ENCODE results near the gene MRE11. TPM values are rescaled to one million over a fixed set of nuclear protein-coding genes. Genes with fewer than 3 reads are reported as not detected.
"Not testable (repeated sequence)": the region's sequence is repeated elsewhere in the genome, so short reads cannot be mapped to it uniquely, and the experiment has no call there.

MRE11 gene
- total RNA-seq, 1 experiment from 2014 or later = 20.1 TPM

DNA sequence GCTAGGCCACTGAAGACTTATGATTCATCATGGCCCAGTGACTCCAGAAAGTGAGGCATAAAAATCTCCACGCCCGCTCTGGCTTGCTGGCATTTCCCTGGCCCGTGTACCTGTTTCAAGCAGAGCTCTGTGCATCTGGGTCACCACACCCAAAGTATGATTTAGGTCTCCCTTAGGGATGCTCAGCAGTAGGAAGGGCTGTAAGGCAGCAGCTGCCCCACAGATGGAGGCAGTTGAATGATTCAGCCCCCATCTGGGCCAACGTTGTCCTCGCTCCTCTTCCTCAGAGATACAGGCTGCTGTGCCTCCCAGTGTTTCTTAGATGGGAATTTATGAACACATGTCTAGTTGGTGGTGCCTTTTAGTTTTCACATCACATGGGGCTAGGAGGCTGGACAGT is 114.0 kb downstream of the MRE11 start:
- Histone ChIP-seq H3K4me1 (ENCODE audit: insufficient read depth, low read length) (no peaks in the 10 kb centered on the region), H3K4me3 (ENCODE audit: low read length) (no peak overlapping the region), H3K27me3 (ENCODE audit: low read length) (no peaks in the 10 kb centered on the region), H3K9me2 (replicated peaks; ENCODE audit: low read length) (no peaks in the 10 kb centered on the region), H3K27ac (ENCODE audit: low read length) (no peak overlapping the region), H3K9me3 (ENCODE audit: low read length) (no peaks in the 10 kb centered on the region), H3F3A (ENCODE audit: low read length, unreplicated experiment) (no peaks in the 10 kb centered on the region), H4K20me1 (ENCODE audit: low read length) (no peaks in the 10 kb centered on the region), H3K4me2 (ENCODE audit: low read length) (no peak overlapping the region), H3K79me2 (ENCODE audit: low read length) (no peaks in the 10 kb centered on the region), H3K36me3 (ENCODE audit: low read depth, low read length) (no peaks in the 10 kb centered on the region), H3K9ac (ENCODE audit: low read length) (no peak overlapping the region), H2AFZ (ENCODE audit: low read length) (no peak overlapping the region)
- DNase-seq (peak; percentile 34), ATAC-seq (no peak)
- no TSS peak for BruUV-seq (replicated peaks)
- POLR2A ChIA-PET (ENCODE audit: unreplicated experiment) = no interaction called here
- TF ChIP-seq EZH2 (IDR thresholded peaks at IDR 0.05; ENCODE audit: low read length, unreplicated experiment) = no peak
- no peak for TF ChIP-seq EZH2phosphoT487 (IDR thresholded peaks at IDR 0.05; ENCODE audit: borderline replicate concordance, low read length)
- no peak for TF ChIP-seq CTCF (conservative IDR thresholded peaks at IDR 0.05; ENCODE audit: low read depth, low read length)
- CTCF ChIA-PET = no interaction called here
- intact Hi-C loops (cut with micrococcal nuclease) = no loop called here

DNA sequence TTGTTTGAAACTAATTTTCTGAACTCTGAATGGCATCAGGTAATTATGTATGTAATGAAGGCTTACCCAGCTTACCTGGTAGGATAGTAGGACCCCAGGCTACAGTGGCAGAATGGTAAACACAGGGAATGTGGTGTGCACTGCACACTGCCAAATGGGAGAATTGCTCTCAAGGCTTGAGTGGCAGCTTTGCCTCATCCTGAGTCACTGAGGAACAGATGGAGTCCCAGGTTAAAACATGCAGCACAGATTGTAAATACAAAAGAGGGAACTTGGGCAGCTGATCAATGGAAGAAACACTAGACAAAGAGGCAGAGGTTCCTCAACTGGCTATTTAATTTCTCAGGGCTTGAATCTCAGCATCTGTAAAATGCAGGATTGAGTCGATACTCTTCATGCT is 116.8 kb downstream of the MRE11 start:
- intact Hi-C loops (cut with micrococcal nuclease) = no loop called here
- Histone ChIP-seq H3K4me3 (ENCODE audit: low read length) (no peak overlapping the region), H2AFZ (ENCODE audit: low read length) (no peak overlapping the region), H4K20me1 (ENCODE audit: low read length) (no peaks in the 10 kb centered on the region), H3K4me1 (ENCODE audit: insufficient read depth, low read length) (no peaks in the 10 kb centered on the region), H3K27me3 (ENCODE audit: low read length) (no peaks in the 10 kb centered on the region), H3K9me3 (ENCODE audit: low read length) (no peaks in the 10 kb centered on the region), H3K9me2 (replicated peaks; ENCODE audit: low read length) (no peaks in the 10 kb centered on the region), H3K36me3 (ENCODE audit: low read depth, low read length) (no peaks in the 10 kb centered on the region), H3K9ac (ENCODE audit: low read length) (no peak overlapping the region), H3K79me2 (ENCODE audit: low read length) (no peaks in the 10 kb centered on the region), H3F3A (ENCODE audit: low read length, unreplicated experiment) (no peaks in the 10 kb centered on the region), H3K27ac (ENCODE audit: low read length) (no peak overlapping the region), H3K4me2 (ENCODE audit: low read length) (no peak overlapping the region)
- no peak for TF ChIP-seq EZH2 (IDR thresholded peaks at IDR 0.05; ENCODE audit: low read length, unreplicated experiment)
- TF ChIP-seq CTCF (conservative IDR thresholded peaks at IDR 0.05; ENCODE audit: low read depth, low read length) = no peak
- TF ChIP-seq EZH2phosphoT487 (IDR thresholded peaks at IDR 0.05; ENCODE audit: borderline replicate concordance, low read length) = no peak
- POLR2A ChIA-PET (ENCODE audit: unreplicated experiment) = no interaction called here
- ATAC-seq (peak; percentile 61), DNase-seq (no peak)
- no TSS peak for BruUV-seq (replicated peaks)
- CTCF ChIA-PET = no interaction called here

- H3F3A ChIP-seq (ENCODE audit: low read length, unreplicated experiment); H3K27ac ChIP-seq (ENCODE audit: low read length); H2AFZ ChIP-seq (ENCODE audit: low read length); H3K4me1 ChIP-seq (ENCODE audit: insufficient read depth, low read length); intact Hi-C loops (cut with micrococcal nuclease); ATAC-seq; H3K79me2 ChIP-seq (ENCODE audit: low read length); H3K27me3 ChIP-seq (ENCODE audit: low read length); H3K9me2 ChIP-seq (replicated peaks; ENCODE audit: low read length); H3K4me3 ChIP-seq (ENCODE audit: low read length); DNase-seq; H3K9me3 ChIP-seq (ENCODE audit: low read length); H4K20me1 ChIP-seq (ENCODE audit: low read length); POLR2A ChIA-PET (ENCODE audit: unreplicated experiment); BruUV-seq (replicated peaks); CTCF ChIA-PET; H3K36me3 ChIP-seq (ENCODE audit: low read depth, low read length); H3K4me2 ChIP-seq (ENCODE audit: low read length); H3K9ac ChIP-seq (ENCODE audit: low read length): not testable (repeated sequence)
Observed at GRCh38 chr11:94370576-94370975, 123.1 kb downstream of the MRE11 start.

Small RNAs within 50 kb of the gene (microRNA-seq; reads per million reads assigned to microRNA genes)
- 9.3 reads per million, percentile 35 among the genes with 10 or more reads in this experiment for gene MIR548L (ENCODE audit: unreplicated experiment)

Other genes with a start within 250 kb of the MRE11 start
- not detected in 2 replicates for gene IZUMO1R, start 189.3 kb downstream of the MRE11 start, total RNA-seq (2014; rRNA removed)
- not detected in 2 replicates for gene GPR83, start 92.4 kb downstream of the MRE11 start, total RNA-seq (2014; rRNA removed)
- gene ANKRD49, start 140 bp upstream of the MRE11 start, total RNA-seq (2014; rRNA removed) = 6.9 and 9.0 TPM in 2 replicates
- gene C11orf97, start 18.6 kb upstream of the MRE11 start, total RNA-seq (2014; rRNA removed) = not detected in 2 replicates
- gene FUT4, start 50.1 kb upstream of the MRE11 start, total RNA-seq (2014; rRNA removed) = 2.8 and 4.1 TPM in 2 replicates
- 0.15 and 0.17 TPM in 2 replicates for gene PIWIL4, start 73.5 kb upstream of the MRE11 start, total RNA-seq (2014; rRNA removed)